ENCODE measurements around the gene ARSG.
"Not testable (repeated sequence)": the region's sequence is repeated elsewhere in the genome, so short reads cannot be mapped to it uniquely, and the experiment has no call there.

The ARSG gene

GRCh38 chr17:68258890-68259647 lies 32.2 kb upstream of the ARSG start:
- DNase-seq (ENCODE audit: low spot score in 2 of 2): peak; percentile 64 to 79
- H3K9me3 Mint-ChIP-seq, H3K27me3 Mint-ChIP-seq: not testable (repeated sequence)
- H3K27ac Mint-ChIP-seq (ENCODE audit: low read depth): peak overlapping the region; percentile 91
- H3K4me1 Mint-ChIP-seq: peaks cover 54% of the 10 kb centered on the region
- H3K36me3 Mint-ChIP-seq (ENCODE audit: insufficient read depth): peaks cover 23% of the 10 kb centered on the region
- H3K4me3 Mint-ChIP-seq: peak overlapping the region; percentile 31
- peak; percentile 86 for ATAC-seq (replicated peaks; ENCODE audit: extremely low read depth, poor library complexity, severe bottlenecking)

GRCh38 chr17:68259648-68259951 lies 31.7 kb upstream of the ARSG start:
- not testable (repeated sequence) for ATAC-seq (replicated peaks; ENCODE audit: extremely low read depth, poor library complexity, severe bottlenecking); H3K27me3 Mint-ChIP-seq; DNase-seq (ENCODE audit: low spot score in 2 of 2); H3K9me3 Mint-ChIP-seq
- Mint-ChIP-seq H3K4me1 (peaks cover 50% of the 10 kb centered on the region), H3K27ac (ENCODE audit: low read depth) (peak overlapping the region; percentile 91), H3K4me3 (peak overlapping the region; percentile 31), H3K36me3 (ENCODE audit: insufficient read depth) (peaks cover 23% of the 10 kb centered on the region)

- Mint-ChIP-seq H3K27ac (ENCODE audit: low read depth) (peak overlapping the region; percentile 91), H3K36me3 (ENCODE audit: insufficient read depth) (peaks cover 26% of the 10 kb centered on the region), H3K4me3 (no peak overlapping the region), H3K27me3 (no peaks in the 10 kb centered on the region), H3K4me1 (peaks cover 45% of the 10 kb centered on the region), H3K9me3 (no peaks in the 10 kb centered on the region)
- no peak for ATAC-seq (replicated peaks; ENCODE audit: extremely low read depth, poor library complexity, severe bottlenecking)
- no peak for DNase-seq (ENCODE audit: low spot score in 2 of 2)
These were observed 31.1 kb upstream of the ARSG start for GRCh38 chr17:68260051-68260762.

- not testable (repeated sequence) for H3K4me3 Mint-ChIP-seq
These were observed 28.8 kb upstream of the ARSG start for GRCh38 chr17:68262467-68262866.

GRCh38 chr17:68263101-68263681 lies 28.1 kb upstream of the ARSG start:
- Mint-ChIP-seq H3K36me3 (ENCODE audit: insufficient read depth) (peaks cover 21% of the 10 kb centered on the region), H3K27ac (ENCODE audit: low read depth) (peak overlapping the region; percentile 2), H3K4me1 (peaks cover 25% of the 10 kb centered on the region)
- H3K9me3 Mint-ChIP-seq; ATAC-seq (replicated peaks; ENCODE audit: extremely low read depth, poor library complexity, severe bottlenecking); H3K27me3 Mint-ChIP-seq; DNase-seq (ENCODE audit: low spot score in 2 of 2); H3K4me3 Mint-ChIP-seq: not testable (repeated sequence)

More at GRCh38 chr17:68262467-68262866, 28.8 kb upstream of the ARSG start:
- Mint-ChIP-seq H3K27ac (ENCODE audit: low read depth) (peak overlapping the region; percentile 2), H3K4me1 (peaks cover 28% of the 10 kb centered on the region), H3K36me3 (ENCODE audit: insufficient read depth) (peaks cover 20% of the 10 kb centered on the region)
- DNase-seq (ENCODE audit: low spot score in 2 of 2); H3K9me3 Mint-ChIP-seq; H3K27me3 Mint-ChIP-seq; ATAC-seq (replicated peaks; ENCODE audit: extremely low read depth, poor library complexity, severe bottlenecking): not testable (repeated sequence)

GRCh38 chr17:68265833-68266232 lies 25.5 kb upstream of the ARSG start:
- Mint-ChIP-seq H3K27ac (ENCODE audit: low read depth) (peak overlapping the region; percentile 62), H3K36me3 (ENCODE audit: insufficient read depth) (peaks cover 27% of the 10 kb centered on the region), H3K4me1 (peaks cover 16% of the 10 kb centered on the region)
- not testable (repeated sequence) for H3K27me3 Mint-ChIP-seq; H3K4me3 Mint-ChIP-seq; H3K9me3 Mint-ChIP-seq; DNase-seq (ENCODE audit: low spot score in 2 of 2); ATAC-seq (replicated peaks; ENCODE audit: extremely low read depth, poor library complexity, severe bottlenecking)

- no peaks in the 10 kb centered on the region for H3K27me3 Mint-ChIP-seq
- H3K36me3 Mint-ChIP-seq (ENCODE audit: insufficient read depth): peaks cover 57% of the 10 kb centered on the region
- peaks cover 5% of the 10 kb centered on the region for H3K4me1 Mint-ChIP-seq
- no peak overlapping the region for H3K4me3 Mint-ChIP-seq
- no peak for DNase-seq (ENCODE audit: low spot score in 2 of 2)
- no peak for ATAC-seq (replicated peaks; ENCODE audit: extremely low read depth, poor library complexity, severe bottlenecking)
- H3K9me3 Mint-ChIP-seq: no peaks in the 10 kb centered on the region
- H3K27ac Mint-ChIP-seq (ENCODE audit: low read depth): no peak overlapping the region
These were observed 17.6 kb upstream of the ARSG start for GRCh38 chr17:68273722-68274121.

- H3K27me3 Mint-ChIP-seq; ATAC-seq (replicated peaks; ENCODE audit: extremely low read depth, poor library complexity, severe bottlenecking); H3K4me3 Mint-ChIP-seq; H3K27ac Mint-ChIP-seq (ENCODE audit: low read depth); H3K9me3 Mint-ChIP-seq; DNase-seq (ENCODE audit: low spot score in 2 of 2): not testable (repeated sequence)
- Mint-ChIP-seq H3K4me1 (peaks cover 11% of the 10 kb centered on the region), H3K36me3 (ENCODE audit: insufficient read depth) (peaks cover 55% of the 10 kb centered on the region)
These were observed 15.0 kb upstream of the ARSG start for GRCh38 chr17:68276339-68276738.

- H3K4me3 Mint-ChIP-seq: no peak overlapping the region
- peaks cover 48% of the 10 kb centered on the region for H3K36me3 Mint-ChIP-seq (ENCODE audit: insufficient read depth)
- no peaks in the 10 kb centered on the region for H3K9me3 Mint-ChIP-seq
- no peak overlapping the region for H3K27ac Mint-ChIP-seq (ENCODE audit: low read depth)
- no peak for DNase-seq (ENCODE audit: low spot score in 2 of 2)
- H3K4me1 Mint-ChIP-seq: peaks cover 8% of the 10 kb centered on the region
- no peak for ATAC-seq (replicated peaks; ENCODE audit: extremely low read depth, poor library complexity, severe bottlenecking)
- H3K27me3 Mint-ChIP-seq: no peaks in the 10 kb centered on the region
These were observed 13.5 kb upstream of the ARSG start for GRCh38 chr17:68277807-68278206.

- H3K27ac Mint-ChIP-seq (ENCODE audit: low read depth): peak overlapping the region; percentile 53
- H3K4me3 Mint-ChIP-seq; H3K9me3 Mint-ChIP-seq; H3K27me3 Mint-ChIP-seq; ATAC-seq (replicated peaks; ENCODE audit: extremely low read depth, poor library complexity, severe bottlenecking); DNase-seq (ENCODE audit: low spot score in 2 of 2): not testable (repeated sequence)
- H3K36me3 Mint-ChIP-seq (ENCODE audit: insufficient read depth): peaks cover 32% of the 10 kb centered on the region
- peaks cover 15% of the 10 kb centered on the region for H3K4me1 Mint-ChIP-seq
These were observed 9.3 kb upstream of the ARSG start for GRCh38 chr17:68281965-68282364.

- H3K4me3 Mint-ChIP-seq: peak overlapping the region; percentile 99
- H3K27ac Mint-ChIP-seq (ENCODE audit: low read depth): peak overlapping the region; percentile 71
- H3K9me3 Mint-ChIP-seq: no peaks in the 10 kb centered on the region
- H3K36me3 Mint-ChIP-seq (ENCODE audit: insufficient read depth): peaks cover 23% of the 10 kb centered on the region
- H3K4me1 Mint-ChIP-seq: peaks cover 54% of the 10 kb centered on the region
- DNase-seq (ENCODE audit: low spot score in 2 of 2): no peak
- ATAC-seq (replicated peaks; ENCODE audit: extremely low read depth, poor library complexity, severe bottlenecking): no peak
- no peaks in the 10 kb centered on the region for H3K27me3 Mint-ChIP-seq
These were observed 2.9 kb upstream of the ARSG start for GRCh38 chr17:68288375-68288774.

GRCh38 chr17:68288804-68289203 lies 2.5 kb upstream of the ARSG start:
- peaks cover 54% of the 10 kb centered on the region for H3K4me1 Mint-ChIP-seq
- peaks cover 23% of the 10 kb centered on the region for H3K36me3 Mint-ChIP-seq (ENCODE audit: insufficient read depth)
- H3K9me3 Mint-ChIP-seq: no peaks in the 10 kb centered on the region
- H3K4me3 Mint-ChIP-seq: peak overlapping the region; percentile 99
- ATAC-seq (replicated peaks; ENCODE audit: extremely low read depth, poor library complexity, severe bottlenecking) (no peak), DNase-seq (ENCODE audit: low spot score in 2 of 2) (no peak)
- no peaks in the 10 kb centered on the region for H3K27me3 Mint-ChIP-seq
- peak overlapping the region; percentile 71 for H3K27ac Mint-ChIP-seq (ENCODE audit: low read depth)

- peaks cover 21% of the 10 kb centered on the region for H3K36me3 Mint-ChIP-seq (ENCODE audit: insufficient read depth)
- ATAC-seq (replicated peaks; ENCODE audit: extremely low read depth, poor library complexity, severe bottlenecking) (no peak), DNase-seq (ENCODE audit: low spot score in 2 of 2) (no peak)
- H3K4me1 Mint-ChIP-seq: peaks cover 54% of the 10 kb centered on the region
- H3K27ac Mint-ChIP-seq (ENCODE audit: low read depth): peak overlapping the region; percentile 99
- H3K4me3 Mint-ChIP-seq: peak overlapping the region; percentile 99
- no peaks in the 10 kb centered on the region for H3K9me3 Mint-ChIP-seq
- H3K27me3 Mint-ChIP-seq: no peaks in the 10 kb centered on the region
These were observed 1.8 kb upstream of the ARSG start for GRCh38 chr17:68289473-68289872.
